GM12872 (cell line): ENCODE results near the gene CADM2.

ENCODE experiments used
- TF ChIP-seq, protein P1 (sequence below): IDR thresholded peaks from 3 replicates; pipeline ENCODE4 v1.5.1; 2011; ENCODE audit warnings: low read depth, mild to moderate bottlenecking, low read length, moderate library complexity; ENCODE audit not compliant: insufficient read depth

The CADM2 gene

DNA sequence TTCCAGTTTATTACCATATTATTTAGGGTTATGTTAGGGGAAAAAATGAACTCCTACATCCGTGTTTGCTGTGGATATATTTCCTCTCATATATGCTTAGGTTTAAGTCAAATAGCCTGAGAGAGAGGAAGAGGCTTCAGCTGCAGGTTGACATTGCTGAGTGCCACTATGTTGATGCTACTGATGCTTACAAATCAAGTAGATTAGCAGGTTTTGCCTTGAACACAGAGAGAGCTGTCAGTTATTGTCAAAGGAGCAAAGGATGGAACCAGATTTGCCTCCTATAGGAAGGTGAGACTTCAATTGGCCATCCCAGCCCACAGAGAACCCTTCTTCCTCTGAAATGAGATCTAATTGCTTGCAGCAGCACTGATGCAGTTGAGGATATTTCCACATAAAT is 339.2 kb downstream of the CADM2 start:
- TF ChIP-seq, protein P1, sequence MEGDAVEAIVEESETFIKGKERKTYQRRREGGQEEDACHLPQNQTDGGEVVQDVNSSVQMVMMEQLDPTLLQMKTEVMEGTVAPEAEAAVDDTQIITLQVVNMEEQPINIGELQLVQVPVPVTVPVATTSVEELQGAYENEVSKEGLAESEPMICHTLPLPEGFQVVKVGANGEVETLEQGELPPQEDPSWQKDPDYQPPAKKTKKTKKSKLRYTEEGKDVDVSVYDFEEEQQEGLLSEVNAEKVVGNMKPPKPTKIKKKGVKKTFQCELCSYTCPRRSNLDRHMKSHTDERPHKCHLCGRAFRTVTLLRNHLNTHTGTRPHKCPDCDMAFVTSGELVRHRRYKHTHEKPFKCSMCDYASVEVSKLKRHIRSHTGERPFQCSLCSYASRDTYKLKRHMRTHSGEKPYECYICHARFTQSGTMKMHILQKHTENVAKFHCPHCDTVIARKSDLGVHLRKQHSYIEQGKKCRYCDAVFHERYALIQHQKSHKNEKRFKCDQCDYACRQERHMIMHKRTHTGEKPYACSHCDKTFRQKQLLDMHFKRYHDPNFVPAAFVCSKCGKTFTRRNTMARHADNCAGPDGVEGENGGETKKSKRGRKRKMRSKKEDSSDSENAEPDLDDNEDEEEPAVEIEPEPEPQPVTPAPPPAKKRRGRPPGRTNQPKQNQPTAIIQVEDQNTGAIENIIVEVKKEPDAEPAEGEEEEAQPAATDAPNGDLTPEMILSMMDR = no peak

DNA sequence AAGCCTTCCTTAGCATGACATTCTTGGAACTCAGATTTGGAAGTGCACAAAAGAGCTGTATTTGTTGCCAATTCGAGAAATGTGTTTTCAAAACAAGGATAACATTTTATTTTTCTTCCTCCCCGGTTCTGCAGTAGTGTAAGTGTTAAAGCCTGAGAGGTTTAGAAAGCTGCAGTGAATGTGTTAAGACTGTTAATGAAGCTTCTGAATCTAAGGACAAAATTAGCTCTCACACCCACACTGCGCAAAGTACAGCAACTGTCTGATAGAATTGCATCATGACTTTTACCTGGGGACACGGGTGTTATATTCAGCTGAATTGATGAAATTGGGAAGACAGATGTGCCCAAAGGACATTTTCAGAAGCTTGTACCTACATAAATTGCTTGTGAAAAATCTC is 344.4 kb downstream of the CADM2 start:
- TF ChIP-seq, protein P1 = no peak

DNA sequence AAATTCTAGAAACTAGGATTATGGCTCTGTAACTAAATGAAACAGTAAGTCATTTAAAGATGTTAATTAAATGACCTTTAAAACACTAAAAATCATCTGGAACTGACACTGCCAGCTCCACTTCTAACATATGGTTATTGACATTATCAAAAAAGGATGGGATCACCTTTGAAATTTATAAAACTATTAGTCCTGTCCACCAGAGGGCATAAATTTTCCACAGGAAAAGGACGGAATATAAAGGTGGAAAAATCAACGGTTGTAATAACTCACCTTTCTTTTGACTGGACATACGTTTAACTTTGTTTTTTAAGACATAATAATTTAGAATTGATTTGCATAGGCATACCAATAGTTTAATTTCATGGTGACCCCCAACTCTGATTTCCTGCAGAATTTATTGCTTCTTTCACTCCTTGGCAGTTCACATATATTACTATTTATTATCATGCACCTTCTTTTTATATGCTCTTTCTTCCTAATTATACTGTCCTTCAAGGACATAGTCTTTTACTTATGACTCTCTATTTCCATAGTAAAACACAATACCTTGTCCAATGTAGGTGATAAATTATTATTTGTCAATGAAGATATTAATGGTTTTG is 345.7 kb downstream of the CADM2 start:
- TF ChIP-seq, protein P1 = no peak

DNA sequence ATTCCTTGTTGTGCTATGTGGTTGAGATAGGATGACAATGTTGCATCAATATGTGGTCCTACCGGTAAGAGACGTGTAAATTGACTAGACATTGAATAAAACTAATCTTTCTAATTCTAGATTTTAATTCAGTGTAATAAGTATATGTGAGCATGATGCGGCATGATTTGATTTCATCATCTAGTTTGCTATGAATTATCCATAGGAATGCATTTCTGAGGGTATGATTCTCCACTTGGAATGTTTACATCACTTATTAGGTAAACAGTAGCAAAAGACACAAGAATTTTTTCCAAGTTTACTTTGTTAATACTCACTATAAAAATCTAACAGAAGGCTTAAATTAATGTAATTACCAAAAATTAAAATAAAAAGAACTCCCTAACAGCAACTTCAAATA is 353.5 kb downstream of the CADM2 start:
- TF ChIP-seq, protein P1 = no peak

DNA sequence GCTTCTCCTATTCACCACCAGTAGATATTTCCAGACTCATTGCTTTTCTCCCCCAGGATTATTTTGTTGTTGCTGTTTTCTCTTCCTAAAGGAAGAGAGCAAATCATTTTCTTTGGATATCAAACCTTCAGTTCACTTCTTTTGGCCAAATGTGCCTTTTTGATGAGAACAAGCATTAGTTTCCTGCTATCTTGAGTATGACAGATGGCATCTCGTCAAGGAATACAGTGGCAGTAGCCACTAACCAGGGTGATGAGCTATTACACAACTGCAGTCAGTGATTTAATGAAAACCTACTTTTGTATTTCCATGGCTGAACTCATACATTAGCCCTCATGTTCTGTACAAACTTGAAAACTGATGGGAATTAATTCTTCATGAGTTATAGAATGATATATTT is 354.6 kb downstream of the CADM2 start:
- TF ChIP-seq, protein P1 = no peak

DNA sequence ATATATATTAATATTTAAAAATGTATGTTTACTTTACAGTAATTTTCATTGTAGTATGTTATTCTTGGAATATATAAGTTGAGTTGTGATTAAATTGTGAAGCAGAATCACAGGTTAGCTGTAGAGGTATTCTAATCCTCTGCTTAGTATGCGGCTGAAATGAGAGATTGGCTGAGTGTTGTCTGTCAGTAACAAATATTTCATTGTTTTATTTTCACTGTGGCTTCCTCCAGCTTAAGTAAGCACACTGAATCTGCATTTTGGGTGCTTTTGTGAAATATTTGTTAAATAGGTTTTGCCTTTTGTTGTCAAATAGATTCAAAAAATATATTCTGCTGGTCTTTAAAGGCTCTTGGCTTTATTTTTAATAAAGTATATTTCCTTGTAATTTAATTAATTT is 357.5 kb downstream of the CADM2 start:
- TF ChIP-seq, protein P1 = no peak

DNA sequence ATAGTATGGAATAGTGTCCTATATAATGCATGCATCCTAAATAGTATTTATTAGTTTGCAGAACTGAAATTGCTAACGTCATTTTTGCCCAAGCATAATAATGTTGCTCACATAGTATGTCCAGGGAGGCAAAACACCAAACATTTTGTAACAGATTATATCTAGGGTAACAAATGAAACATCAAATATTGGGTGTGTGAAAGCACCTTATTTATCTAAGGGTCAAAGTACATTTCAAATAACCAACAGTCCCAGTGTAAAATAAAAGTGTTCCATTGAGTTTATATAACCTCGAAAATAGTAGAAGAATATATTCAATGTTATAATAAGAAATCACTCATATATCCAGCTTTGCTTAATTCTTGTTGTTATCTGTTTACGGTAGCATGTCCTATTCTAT is 363.1 kb downstream of the CADM2 start:
- TF ChIP-seq, protein P1 = no peak
